LoVo (cell line): ENCODE data around the gene SCN4B.

Source experiments
- DNase-seq: peaks from one replicate; pipeline ENCODE4 v3.0.0-alpha.2; 2016; ENCODE audit warnings: low spot score

The SCN4B gene

DNA sequence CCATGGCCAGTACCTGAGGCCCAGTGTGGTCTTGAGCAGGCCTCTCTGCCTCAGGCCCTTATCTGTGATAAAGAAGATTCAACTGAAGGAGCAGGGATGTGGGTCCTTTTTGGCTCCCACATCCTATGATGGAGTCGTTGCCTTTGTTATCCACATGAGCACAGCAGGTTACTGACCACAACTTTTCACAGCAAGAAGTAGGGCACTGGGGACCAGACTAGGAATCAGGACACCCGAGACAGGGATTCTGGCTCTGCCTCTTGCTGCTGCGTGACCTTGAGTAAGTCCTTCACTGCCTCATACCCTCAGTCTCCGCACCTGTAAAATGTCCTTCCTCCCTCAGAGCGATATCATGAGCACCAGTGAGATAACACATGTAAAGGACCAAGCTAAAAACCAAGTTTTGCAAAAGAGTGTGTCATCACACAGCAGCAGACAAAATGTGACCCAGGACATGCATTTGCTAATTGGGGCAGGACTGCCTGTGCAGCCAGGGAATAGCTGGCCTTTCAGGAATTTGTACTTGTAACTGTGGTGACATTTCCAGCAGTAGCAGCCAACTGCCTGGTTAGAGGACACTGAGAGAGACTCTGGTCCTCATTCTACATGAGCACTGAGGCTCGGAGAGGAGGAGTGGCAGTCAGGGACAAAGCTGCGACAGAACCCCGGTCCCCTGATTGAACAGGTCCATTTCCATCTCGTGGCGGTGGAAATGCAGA, 52.6 kb downstream of the SCN4B start:
- DNase-seq, result no peak

DNA sequence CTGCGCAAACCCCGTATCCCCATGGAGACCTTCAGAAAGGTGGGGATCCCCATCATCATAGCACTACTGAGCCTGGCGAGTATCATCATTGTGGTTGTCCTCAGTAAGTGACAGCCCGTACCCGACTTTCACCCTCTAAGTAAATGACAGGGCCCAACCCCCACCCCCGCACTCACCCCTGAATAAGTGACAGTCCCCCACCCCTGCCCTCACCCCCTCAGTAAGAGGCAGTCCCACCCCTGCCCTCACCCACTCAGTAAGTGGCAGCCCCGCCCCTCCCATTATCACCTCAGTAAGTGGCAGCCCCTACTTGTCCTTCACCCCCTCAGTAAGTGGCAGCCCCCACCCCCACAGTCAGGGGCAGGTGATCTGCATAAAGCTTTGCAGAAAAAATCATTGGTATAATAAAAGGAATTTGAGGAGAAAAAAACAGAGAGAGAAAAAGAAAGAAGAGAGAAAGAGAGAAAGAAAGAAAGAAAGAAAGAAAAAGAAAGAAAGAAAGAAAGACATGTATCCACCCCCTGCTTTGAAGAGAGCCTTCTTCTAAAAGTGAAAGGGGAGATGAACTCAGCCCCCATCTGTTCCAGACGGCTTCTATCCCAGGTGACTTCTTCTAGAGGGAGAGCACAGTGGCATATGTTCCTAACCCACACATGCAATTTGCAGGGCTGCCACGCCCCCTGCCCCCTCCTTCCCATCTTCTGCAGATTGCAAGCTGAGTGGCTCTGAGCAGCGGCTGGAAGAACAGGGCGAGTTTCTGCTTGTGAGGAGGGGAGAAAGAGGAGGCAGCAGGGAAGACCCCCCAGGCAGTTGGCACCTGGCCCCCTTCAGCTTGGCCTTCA, 53.4 kb downstream of the SCN4B start:
- DNase-seq, result no peak

DNA sequence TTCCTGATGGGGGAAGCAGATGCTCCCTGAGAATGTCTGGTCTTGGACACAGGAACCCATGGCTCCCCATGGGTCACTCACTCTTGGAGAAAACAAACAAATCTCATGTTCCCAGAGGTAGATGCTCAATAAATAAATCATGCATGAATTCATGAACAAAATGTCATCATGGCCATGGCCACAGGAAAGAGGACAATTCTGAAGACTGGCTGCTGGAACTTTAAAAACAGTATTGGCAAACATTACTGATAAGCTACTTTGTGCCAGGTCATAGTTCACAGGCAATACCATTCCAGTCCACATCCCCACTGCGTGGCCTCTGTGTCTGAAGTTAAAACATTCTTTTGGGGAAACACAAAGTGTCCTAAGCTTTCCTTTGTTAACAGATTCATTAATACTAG, 56.7 kb downstream of the SCN4B start:
- DNase-seq, result no peak

DNA sequence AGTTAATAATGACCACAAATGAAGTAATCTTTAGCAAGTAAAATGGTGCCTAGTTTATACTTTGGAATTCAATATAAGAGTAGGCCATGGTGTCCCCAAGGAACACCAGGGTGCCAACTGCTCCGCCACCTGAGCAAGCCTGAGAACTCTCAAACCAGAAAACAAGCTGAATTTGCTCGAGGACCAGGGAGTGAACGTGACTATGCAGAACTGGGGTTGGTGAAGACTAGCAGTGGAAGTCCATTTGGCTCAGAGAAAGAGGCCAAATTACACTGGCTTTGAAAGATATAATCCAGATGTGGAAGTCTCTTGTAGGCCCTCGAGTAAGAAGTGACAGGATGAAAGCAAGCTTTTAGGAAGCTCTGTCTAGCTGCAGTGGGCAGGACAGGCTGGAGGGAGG, 57.1 kb downstream of the SCN4B start:
- no peak for DNase-seq

DNA sequence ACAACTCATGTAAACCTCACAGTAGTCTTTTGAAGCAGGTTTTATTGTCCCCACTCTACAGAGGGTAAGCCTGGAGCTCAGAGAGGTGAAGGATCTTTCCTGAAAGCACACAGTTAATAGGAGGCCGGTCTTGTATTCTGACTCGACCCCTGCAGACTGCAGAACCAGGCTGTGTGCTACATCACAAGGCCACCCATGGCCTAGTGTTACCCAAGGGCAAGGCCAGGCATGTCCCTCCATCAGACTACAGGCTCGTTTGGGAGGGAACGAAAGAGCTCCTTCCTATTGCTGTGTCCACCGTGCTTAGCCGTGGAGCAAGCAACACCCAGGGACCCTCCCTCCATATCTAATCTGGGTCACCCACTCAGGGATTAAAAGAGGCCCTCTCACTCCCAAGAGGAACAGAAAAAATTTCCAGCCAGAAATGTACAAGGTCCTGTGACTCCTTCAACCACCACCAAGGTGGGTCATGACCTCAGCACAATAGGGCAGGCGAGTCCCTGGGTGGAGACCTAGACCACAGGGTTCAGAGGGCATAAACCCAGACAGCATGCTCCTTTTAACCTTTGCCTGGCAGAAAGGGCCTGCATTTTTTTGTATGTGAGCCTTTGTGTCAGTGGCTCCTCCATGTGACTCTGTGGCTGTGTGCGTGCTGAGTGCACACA, 59.6 kb downstream of the SCN4B start:
- no peak for DNase-seq

DNA sequence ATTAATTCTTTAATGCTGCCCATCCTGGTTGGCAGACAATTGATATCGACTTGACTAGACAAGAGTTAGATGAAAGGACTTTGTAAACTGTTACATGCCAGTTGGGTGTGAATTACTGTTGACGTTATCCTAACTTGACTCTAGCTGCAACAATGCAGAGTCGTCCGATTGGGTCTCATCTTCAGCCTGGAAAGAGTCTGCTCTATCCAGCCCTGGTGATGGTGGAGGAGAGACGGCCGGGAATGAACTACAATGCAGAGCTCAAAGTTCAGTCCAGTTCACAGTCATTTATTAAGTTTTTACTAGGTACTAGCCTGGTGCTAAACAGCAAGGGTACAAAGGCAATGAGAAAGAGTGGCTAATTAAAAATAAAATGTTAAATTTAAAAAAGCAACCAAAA, 60.9 kb downstream of the SCN4B start:
- DNase-seq, result no peak

DNA sequence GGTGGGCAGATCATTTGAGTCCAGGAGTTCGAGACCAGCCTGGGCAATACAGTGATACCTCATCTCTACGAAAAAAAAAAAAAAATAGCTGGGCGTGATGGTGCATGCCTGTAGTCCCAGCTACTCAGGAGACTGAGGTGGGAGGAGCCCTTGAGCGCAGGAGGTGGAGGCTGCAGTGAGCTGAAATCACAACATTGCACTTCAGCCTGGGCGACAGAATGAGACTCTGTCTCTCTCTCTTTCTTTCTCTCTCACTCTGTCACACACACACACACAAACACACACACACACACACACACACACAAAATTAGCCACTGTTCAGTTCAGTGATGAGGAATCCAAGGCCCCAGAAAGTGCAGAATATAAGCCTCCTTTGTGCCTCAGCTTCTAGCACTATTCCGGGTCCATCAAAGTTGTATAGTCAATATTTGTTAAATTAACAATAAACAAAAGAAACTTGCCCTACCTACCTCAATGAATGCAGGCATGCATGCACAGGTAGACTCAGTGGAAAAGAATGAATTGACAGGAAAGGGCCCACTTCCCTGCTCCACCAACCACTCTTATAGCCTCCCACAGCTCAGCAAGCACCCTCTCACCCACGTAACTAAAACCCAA, 62.0 kb downstream of the SCN4B start:
- no peak for DNase-seq

DNA sequence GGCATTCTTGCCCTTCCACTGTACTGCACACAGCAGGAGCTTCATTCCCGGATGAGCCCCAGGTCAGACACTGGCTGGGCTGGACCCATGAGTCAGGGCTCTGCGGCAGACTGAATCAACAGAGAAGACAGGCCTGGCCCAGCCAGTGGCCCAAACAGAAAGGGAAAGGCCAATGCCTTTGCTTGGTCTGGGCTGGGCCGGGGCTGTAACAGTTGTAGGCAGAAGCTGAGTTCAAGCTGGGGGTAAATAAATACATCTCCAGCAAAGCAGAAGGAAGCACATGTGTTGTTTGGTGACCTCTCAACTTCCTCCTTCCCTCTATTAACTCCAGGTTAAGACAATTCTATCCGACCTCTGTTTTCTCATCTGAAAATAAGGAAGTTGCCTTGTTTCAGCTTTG, 64.1 kb downstream of the SCN4B start:
- peak; percentile 3 for DNase-seq

DNA sequence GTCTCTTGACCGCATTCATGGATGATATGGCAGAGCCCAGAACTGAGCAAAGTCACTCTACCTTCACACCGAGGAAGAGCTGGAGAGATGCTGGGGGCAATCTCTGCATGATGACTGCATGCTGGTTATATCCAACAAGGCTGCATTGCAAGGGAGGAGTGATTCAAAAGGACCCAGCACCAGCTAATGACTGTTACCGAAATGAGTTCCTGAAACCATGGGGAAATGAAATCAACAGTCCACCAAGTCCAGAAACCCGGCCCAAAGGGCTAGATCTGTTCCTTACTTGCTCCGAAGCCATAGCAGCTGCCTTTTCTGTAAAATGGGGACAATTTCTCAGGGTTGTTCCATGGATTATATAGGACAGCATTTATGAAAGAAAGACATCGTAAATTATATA, 64.7 kb downstream of the SCN4B start:
- DNase-seq, result no peak

DNA sequence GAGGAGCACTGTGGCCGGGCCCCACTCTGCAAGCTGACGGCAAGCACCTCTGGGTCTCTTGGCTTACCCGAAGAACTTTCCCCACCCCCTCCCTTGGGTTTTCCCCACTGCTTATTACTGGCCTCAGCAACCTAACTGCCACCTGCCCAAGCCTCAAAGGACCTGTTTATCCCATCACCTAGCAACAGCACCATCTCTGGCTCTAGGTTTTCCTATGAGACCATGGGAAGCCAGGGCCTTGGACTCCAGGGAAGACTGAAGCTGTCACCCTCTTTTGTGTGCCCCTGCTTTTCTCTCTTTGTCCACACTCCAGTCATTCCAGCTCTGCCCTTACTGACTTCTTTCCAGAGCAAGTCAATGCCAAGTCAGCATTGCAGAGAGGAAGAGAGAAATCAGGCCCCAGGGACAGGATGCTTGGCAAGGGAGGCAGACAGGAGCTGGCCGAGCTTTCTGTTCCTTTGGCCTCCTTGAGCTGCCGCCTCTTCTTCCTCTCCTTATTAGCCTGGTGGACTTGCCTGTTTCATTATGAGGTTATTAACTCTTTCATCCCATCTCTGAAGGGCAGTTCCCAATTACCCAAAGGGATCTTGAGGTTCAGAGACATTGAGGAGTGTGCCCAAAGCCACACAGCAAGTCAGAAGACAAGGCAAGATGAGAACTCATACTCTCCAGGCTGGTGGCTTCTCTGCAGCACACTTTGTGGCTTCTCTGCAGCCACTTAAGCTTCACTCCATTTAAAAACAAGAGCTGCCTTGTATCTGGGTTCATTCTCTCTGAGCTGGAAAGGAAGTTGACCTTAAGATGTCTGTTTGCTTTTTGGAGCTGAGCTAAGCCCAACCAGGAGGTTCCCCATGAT, 65.5 kb downstream of the SCN4B start, which contains the start of gene SMIM35:
Gene SMIM35 (minus strand): TSS at position 51 of the 856 bp plus-strand sequence. CDS start 206 bp downstream, outside the sequence.
- DNase-seq, result no peak

DNA sequence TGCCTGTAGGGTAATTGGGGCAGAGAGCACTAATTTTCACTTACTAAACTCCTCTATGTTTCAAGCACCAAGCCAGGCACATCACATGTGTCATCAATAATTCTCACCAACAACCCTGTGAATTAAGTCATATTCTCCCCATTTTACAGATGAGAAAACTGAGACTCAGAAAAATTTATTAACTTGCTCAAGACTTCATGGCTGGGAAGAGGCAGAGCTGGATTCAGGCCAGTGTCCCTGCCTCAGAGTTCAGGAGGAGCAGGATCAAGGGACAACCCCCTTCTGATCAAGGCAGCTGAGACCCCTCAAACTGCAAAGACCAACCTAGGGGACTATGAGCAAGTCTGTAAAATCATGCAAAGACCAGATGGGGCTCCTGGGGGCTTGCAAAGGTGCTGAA, 68.0 kb downstream of the SCN4B start:
- DNase-seq, result no peak

DNA sequence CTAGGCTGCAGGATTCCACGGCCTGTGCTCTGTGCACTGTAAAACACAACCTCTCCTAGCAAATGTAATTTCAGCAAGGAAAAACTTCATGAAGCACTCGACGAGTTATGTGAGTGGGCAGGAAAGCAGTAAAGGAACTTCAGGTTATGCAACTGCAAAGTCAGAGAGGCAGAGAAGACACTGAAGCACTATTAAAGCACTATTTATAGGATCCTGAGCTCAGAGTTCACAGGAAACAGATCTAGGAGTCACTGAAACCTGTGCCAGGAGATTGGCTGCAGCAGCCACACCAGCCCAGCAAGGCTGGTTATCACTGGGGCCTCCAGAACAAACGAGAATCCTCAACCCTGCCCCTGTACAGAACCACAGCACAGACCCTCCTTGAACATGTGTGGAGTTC, 68.4 kb downstream of the SCN4B start:
- peak; percentile 14 for DNase-seq
